Measurements from ENCODE around the gene PFDN1.

DNA sequence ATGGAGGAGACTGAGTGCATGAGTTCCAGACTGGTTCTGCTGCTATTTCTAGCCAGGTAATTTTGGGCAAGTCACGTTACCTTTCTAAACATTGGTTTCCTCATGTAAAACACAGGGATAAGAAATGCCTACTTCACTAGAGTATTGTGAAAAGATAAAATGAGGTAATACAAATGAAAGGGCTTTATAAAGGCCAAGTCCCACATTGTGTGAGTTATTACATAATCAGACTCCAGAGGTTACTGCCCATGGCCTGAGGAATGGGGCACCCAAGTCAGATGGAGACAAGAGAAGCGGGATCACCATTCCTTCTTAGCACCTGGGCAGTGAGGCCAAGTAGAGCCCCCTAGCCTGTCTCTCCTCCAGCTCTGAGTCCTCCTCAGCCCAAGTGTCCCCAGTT is 36.0 kb upstream of the PFDN1 start:
- TF ChIP-seq, protein P1, sequence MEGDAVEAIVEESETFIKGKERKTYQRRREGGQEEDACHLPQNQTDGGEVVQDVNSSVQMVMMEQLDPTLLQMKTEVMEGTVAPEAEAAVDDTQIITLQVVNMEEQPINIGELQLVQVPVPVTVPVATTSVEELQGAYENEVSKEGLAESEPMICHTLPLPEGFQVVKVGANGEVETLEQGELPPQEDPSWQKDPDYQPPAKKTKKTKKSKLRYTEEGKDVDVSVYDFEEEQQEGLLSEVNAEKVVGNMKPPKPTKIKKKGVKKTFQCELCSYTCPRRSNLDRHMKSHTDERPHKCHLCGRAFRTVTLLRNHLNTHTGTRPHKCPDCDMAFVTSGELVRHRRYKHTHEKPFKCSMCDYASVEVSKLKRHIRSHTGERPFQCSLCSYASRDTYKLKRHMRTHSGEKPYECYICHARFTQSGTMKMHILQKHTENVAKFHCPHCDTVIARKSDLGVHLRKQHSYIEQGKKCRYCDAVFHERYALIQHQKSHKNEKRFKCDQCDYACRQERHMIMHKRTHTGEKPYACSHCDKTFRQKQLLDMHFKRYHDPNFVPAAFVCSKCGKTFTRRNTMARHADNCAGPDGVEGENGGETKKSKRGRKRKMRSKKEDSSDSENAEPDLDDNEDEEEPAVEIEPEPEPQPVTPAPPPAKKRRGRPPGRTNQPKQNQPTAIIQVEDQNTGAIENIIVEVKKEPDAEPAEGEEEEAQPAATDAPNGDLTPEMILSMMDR (IDR thresholded peaks at IDR 0.05), result no peak
- no peak for TF ChIP-seq POLR2A (IDR thresholded peaks at IDR 0.05)
